Activated T-helper 2 cell treated with anti-CD3 and anti-CD28 coated beads, Interferon-gamma antibody, Interleukin-2, Interleukin-4, amounts not matched to agents 10 μg/mL and 5 μg/mL and 100 μg/mL, durations not matched to agents 14 hours and 24 hours and 36 hours (primary cell): Measurements from ENCODE around the gene CHRM2. TPM values are rescaled to one million over a fixed set of nuclear protein-coding genes. Genes with fewer than 3 reads are reported as not detected.

Source experiments
- DNase-seq: peaks from one replicate; pipeline ENCODE4 v3.0.0; 2021; ENCODE audit warnings: low spot score
- H3K27ac Mint-ChIP-seq: one replicate; pipeline ENCODE4 v1.8.0; 2021; ENCODE audit warnings: mixed read lengths
- H3K27me3 Mint-ChIP-seq: one replicate; pipeline ENCODE4 v1.8.0; 2021; ENCODE audit warnings: low read depth, mixed read lengths
- H3K36me3 Mint-ChIP-seq: one replicate; pipeline ENCODE4 v1.8.0; 2021; ENCODE audit warnings: low read depth, mixed read lengths
- H3K4me1 Mint-ChIP-seq: one replicate; pipeline ENCODE4 v1.8.0; 2021; ENCODE audit warnings: low read depth, mixed read lengths
- H3K4me3 Mint-ChIP-seq: one replicate; pipeline ENCODE4 v1.8.0; 2021; ENCODE audit warnings: low read depth, mild to moderate bottlenecking, moderate library complexity, mixed read lengths
- H3K9me3 Mint-ChIP-seq: one replicate; pipeline ENCODE4 v1.8.0; 2021; ENCODE audit warnings: mixed read lengths
- intact Hi-C: fragments of 100-400 bp; cut with micrococcal nuclease; formaldehyde crosslinking; loops from one replicate; pipeline ENCODE4 v1.15.1; 2023
- total RNA-seq: library from RNA; stranded (reverse); gene quantifications from 2 replicates; pipeline ENCODE4 v1.2.3, GENCODE V29; 2022

CHRM2 gene
- total RNA-seq, 1 donor from 2014 or later = not detected

DNA sequence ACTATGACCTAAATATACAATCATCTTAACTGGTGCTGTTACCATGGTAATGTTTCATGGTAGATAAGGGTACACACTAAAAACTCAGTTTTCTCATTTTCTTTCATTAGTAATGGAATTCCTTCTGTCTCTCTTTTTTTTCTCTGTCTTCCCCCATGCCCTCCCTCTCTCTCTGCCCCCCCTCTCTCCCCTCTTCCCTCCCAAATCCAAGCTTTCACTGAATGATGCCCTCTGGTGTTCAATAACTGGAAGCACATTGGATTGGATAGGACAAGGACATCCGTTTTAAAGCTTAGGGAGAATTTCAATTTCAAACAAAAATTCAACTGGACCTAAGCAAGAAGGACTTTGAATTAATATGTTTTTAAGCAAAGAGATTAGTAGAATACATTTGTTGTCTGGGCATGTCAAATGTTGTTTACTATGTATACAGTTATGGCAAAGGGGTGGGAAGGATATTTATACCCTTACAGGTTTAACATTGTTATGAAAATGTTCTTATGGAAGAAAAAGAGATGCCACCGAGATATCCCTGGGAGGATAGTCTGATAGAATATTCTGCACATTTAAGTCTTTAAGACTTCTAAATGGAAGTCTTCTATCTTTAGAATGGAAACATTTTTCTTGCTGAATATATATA lies 6.1 kb downstream of the CHRM2 start:
- no peak overlapping the region for H3K27ac Mint-ChIP-seq
- H3K27me3 Mint-ChIP-seq = peaks cover 14% of the 10 kb centered on the region
- intact Hi-C loops = no loop called here
- no peaks in the 10 kb centered on the region for H3K9me3 Mint-ChIP-seq
- no peak for DNase-seq
- no peak overlapping the region for H3K4me3 Mint-ChIP-seq
- no peaks in the 10 kb centered on the region for H3K4me1 Mint-ChIP-seq
- H3K36me3 Mint-ChIP-seq = no peaks in the 10 kb centered on the region

DNA sequence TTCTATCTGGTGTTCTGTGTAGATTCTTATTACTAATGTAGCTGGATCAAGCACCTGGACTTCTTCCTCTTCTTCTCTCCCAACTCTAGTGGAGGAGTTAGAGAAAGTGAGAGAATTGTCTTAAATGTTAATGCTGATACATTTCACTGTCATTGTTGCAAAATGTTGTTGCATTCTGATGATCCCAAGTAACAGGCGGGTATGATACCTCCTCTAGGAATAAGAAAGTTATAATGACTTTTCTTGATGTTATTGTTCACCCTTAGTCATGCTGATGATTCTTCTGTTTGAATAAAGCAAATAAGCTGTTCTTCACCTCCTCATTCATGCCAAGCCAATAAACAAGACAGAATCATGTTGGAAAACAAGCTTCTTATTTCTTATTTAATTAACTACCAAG lies 9.1 kb downstream of the CHRM2 start:
- DNase-seq = no peak
- Mint-ChIP-seq H3K9me3 (no peaks in the 10 kb centered on the region), H3K36me3 (no peaks in the 10 kb centered on the region), H3K4me1 (no peaks in the 10 kb centered on the region), H3K27ac (no peak overlapping the region), H3K4me3 (no peak overlapping the region), H3K27me3 (no peaks in the 10 kb centered on the region)
- intact Hi-C loops = no loop called here

DNA sequence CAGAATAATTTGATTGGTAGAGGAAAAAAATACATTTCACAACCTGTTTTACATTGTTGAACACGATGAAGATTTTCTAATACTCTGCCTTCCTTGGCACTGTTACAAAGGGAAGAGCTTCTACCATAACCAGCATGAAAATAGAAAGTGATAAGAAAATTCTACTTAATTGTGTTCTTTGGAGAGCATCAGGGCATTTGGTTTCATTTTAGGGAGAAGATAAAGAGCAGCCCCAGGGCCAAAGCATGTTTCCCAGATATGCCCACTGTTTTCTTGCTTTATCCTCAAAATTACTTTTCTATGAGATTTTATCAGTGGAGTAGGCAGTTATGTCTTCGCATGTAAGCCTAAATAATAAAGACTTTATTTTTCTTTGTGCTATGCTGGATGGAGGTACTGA lies 9.5 kb downstream of the CHRM2 start:
- Mint-ChIP-seq H3K4me3 (no peak overlapping the region), H3K27ac (no peak overlapping the region), H3K4me1 (no peaks in the 10 kb centered on the region), H3K36me3 (no peaks in the 10 kb centered on the region), H3K9me3 (no peaks in the 10 kb centered on the region), H3K27me3 (no peaks in the 10 kb centered on the region)
- intact Hi-C loops = no loop called here
- DNase-seq = no peak

- DNase-seq = no peak
- no peak overlapping the region for H3K4me3 Mint-ChIP-seq
- H3K27ac Mint-ChIP-seq = no peak overlapping the region
- no peaks in the 10 kb centered on the region for H3K4me1 Mint-ChIP-seq
- intact Hi-C loops = no loop called here
- no peaks in the 10 kb centered on the region for H3K9me3 Mint-ChIP-seq
- H3K36me3 Mint-ChIP-seq = no peaks in the 10 kb centered on the region
- no peaks in the 10 kb centered on the region for H3K27me3 Mint-ChIP-seq
Observed at GRCh38 chr7:136878878-136879277, 10.4 kb downstream of the CHRM2 start.

GRCh38 chr7:136883046-136883445 lies 14.6 kb downstream of the CHRM2 start:
- intact Hi-C loops = no loop called here
- no peaks in the 10 kb centered on the region for H3K36me3 Mint-ChIP-seq
- H3K9me3 Mint-ChIP-seq = no peaks in the 10 kb centered on the region
- no peak overlapping the region for H3K27ac Mint-ChIP-seq
- DNase-seq = no peak
- no peak overlapping the region for H3K4me3 Mint-ChIP-seq
- H3K4me1 Mint-ChIP-seq = no peaks in the 10 kb centered on the region
- H3K27me3 Mint-ChIP-seq = no peaks in the 10 kb centered on the region

GRCh38 chr7:136884492-136884891 lies 16.0 kb downstream of the CHRM2 start:
- no peak overlapping the region for H3K27ac Mint-ChIP-seq
- no peaks in the 10 kb centered on the region for H3K4me1 Mint-ChIP-seq
- no peaks in the 10 kb centered on the region for H3K27me3 Mint-ChIP-seq
- intact Hi-C loops = no loop called here
- DNase-seq = no peak
- H3K4me3 Mint-ChIP-seq = no peak overlapping the region
- no peaks in the 10 kb centered on the region for H3K36me3 Mint-ChIP-seq
- no peaks in the 10 kb centered on the region for H3K9me3 Mint-ChIP-seq

DNA sequence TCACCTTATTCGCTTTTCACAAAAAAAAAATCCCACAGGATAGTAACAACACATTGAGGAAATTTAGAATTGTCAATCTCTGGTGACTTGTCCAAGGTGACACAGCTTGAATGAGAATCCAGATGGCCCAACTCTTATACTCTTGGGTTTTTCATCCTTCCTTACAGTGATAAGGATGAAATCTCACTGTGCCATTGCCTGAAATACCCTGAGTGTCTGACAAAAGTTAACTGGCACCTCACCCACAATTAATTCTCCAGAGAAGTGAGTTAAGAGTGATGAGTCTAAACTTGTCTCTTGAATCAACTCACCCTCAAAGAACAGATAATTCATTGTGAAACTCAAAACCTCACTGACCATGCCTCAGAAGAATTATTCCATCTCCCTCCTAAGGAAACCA lies 18.9 kb downstream of the CHRM2 start:
- H3K4me3 Mint-ChIP-seq = no peak overlapping the region
- no peaks in the 10 kb centered on the region for H3K9me3 Mint-ChIP-seq
- H3K27me3 Mint-ChIP-seq = no peaks in the 10 kb centered on the region
- H3K4me1 Mint-ChIP-seq = no peaks in the 10 kb centered on the region
- DNase-seq = no peak
- intact Hi-C loops = no loop called here
- no peaks in the 10 kb centered on the region for H3K36me3 Mint-ChIP-seq
- H3K27ac Mint-ChIP-seq = no peak overlapping the region

DNA sequence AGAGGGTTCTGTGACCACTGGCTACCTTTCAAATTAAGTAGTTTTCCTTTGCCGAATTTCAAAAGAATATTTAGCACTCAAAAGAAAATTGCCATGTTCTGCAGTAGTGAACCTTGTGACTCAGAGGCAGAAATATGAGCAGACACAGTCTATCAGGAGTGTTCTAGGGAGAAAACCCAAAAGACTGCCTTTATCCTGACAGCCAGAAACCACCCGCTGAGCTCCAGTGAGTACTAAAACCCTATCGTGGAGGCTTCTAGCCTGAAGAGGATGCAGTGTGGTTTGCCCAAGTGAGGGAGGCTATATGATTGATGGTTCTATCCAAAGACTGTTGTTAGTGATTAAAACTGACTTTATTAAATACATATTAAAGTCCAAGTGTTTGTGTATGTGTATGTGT lies 21.9 kb downstream of the CHRM2 start:
- Mint-ChIP-seq H3K4me1 (no peaks in the 10 kb centered on the region), H3K36me3 (no peaks in the 10 kb centered on the region), H3K27me3 (no peaks in the 10 kb centered on the region), H3K9me3 (no peaks in the 10 kb centered on the region), H3K27ac (no peak overlapping the region), H3K4me3 (no peak overlapping the region)
- intact Hi-C loops = no loop called here
- DNase-seq = no peak

DNA sequence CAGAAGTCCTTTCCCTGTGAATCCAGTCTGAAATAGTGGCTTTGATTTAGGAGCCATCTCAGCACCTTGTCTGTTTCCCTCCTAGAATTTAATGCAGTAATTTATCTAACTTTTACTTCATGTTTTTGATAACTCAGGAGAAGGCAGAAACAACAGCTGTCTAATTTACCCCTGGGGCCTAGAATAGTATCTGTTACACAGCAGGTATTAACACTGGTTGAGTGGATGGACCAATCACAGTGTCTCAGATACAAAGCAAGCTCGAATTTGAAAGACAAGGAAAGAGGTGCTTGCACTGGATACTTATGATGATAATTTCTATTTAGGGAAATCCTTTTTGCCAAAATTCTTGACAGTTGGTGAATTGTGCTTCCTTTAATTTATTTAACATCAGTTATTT lies 23.4 kb downstream of the CHRM2 start:
- no peak for DNase-seq
- Mint-ChIP-seq H3K9me3 (peaks cover 5% of the 10 kb centered on the region), H3K4me3 (no peak overlapping the region), H3K27me3 (no peaks in the 10 kb centered on the region), H3K27ac (no peak overlapping the region), H3K36me3 (no peaks in the 10 kb centered on the region), H3K4me1 (no peaks in the 10 kb centered on the region)
- intact Hi-C loops = no loop called here

GRCh38 chr7:136894789-136895188 lies 26.3 kb downstream of the CHRM2 start:
- no peaks in the 10 kb centered on the region for H3K4me1 Mint-ChIP-seq
- intact Hi-C loops = no loop called here
- no peak overlapping the region for H3K4me3 Mint-ChIP-seq

GRCh38 chr7:136897676-136898075 lies 29.2 kb downstream of the CHRM2 start:
- Mint-ChIP-seq H3K27ac (no peak overlapping the region), H3K36me3 (no peaks in the 10 kb centered on the region), H3K27me3 (no peaks in the 10 kb centered on the region), H3K4me1 (no peaks in the 10 kb centered on the region), H3K4me3 (no peak overlapping the region), H3K9me3 (peaks cover 6% of the 10 kb centered on the region)
- no peak for DNase-seq
- intact Hi-C loops = no loop called here

More at GRCh38 chr7:136894789-136895188, 26.3 kb downstream of the CHRM2 start:
- no peaks in the 10 kb centered on the region for H3K27me3 Mint-ChIP-seq
- H3K9me3 Mint-ChIP-seq = peaks cover 6% of the 10 kb centered on the region
- DNase-seq = no peak
- H3K27ac Mint-ChIP-seq = no peak overlapping the region
- H3K36me3 Mint-ChIP-seq = no peaks in the 10 kb centered on the region

DNA sequence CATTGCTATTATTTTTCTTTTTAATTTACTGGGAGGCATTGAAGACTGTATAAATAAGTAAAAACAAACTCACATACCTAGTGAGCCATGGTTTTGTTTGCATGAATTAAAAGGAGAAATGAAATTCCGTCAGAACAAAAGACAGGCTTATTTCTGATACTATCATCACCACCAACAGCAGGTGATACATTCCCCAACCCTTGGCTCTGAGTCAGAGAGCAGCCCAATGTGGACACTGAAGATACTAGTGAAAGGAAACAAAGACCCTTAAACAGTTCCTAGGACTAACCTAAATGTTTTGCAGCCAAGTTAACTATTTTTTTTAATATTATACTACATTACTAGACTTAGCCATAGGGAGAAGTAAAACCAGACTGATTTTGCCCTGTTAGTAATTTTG lies 31.6 kb downstream of the CHRM2 start:
- no peak overlapping the region for H3K27ac Mint-ChIP-seq
- DNase-seq = no peak
- no peaks in the 10 kb centered on the region for H3K4me1 Mint-ChIP-seq
- peaks cover 6% of the 10 kb centered on the region for H3K9me3 Mint-ChIP-seq
- no peak overlapping the region for H3K4me3 Mint-ChIP-seq
- intact Hi-C loops = no loop called here
- H3K27me3 Mint-ChIP-seq = no peaks in the 10 kb centered on the region
- no peaks in the 10 kb centered on the region for H3K36me3 Mint-ChIP-seq

- Mint-ChIP-seq H3K9me3 (no peaks in the 10 kb centered on the region), H3K27ac (no peak overlapping the region), H3K36me3 (no peaks in the 10 kb centered on the region), H3K27me3 (no peaks in the 10 kb centered on the region), H3K4me3 (no peak overlapping the region), H3K4me1 (no peaks in the 10 kb centered on the region)
- DNase-seq = no peak
- intact Hi-C loops = no loop called here
Observed at GRCh38 chr7:136910771-136911170, 42.3 kb downstream of the CHRM2 start.

GRCh38 chr7:136911344-136911743 lies 42.9 kb downstream of the CHRM2 start:
- DNase-seq = no peak
- H3K27ac Mint-ChIP-seq = no peak overlapping the region
- no peaks in the 10 kb centered on the region for H3K36me3 Mint-ChIP-seq
- intact Hi-C loops = no loop called here
- H3K4me3 Mint-ChIP-seq = no peak overlapping the region
- no peaks in the 10 kb centered on the region for H3K9me3 Mint-ChIP-seq
- H3K4me1 Mint-ChIP-seq = no peaks in the 10 kb centered on the region
- H3K27me3 Mint-ChIP-seq = no peaks in the 10 kb centered on the region
